ENCODE data around the gene MYH6. TPM values are rescaled to one million over a fixed set of nuclear protein-coding genes. Genes with fewer than 3 reads are reported as not detected.

The MYH6 gene
- total and polyA plus RNA-seq, 7 donors: 44.1 to 532 (median 138) TPM

DNA sequence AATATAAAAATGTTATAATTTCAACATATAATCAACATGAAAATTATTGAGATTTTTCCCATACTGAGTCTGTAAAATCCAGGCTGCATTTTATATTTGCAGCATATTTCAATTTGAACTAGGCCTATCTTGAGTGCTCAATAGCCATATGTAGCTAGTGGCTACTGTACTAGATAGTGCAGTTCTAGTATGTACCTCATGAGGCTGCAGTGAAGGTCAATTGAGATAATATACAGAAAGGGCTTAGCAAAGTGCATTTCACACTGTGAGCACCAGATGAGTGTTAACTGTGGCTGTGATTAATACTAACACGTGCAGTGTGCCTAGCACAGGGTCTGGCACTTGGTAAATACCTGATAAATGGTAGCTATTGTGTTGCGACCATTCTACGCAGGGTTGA lies 50.0 kb downstream of the MYH6 start:
- no peak for TF ChIP-seq CTCF (IDR thresholded peaks at IDR 0.05)
- ATAC-seq: no peak
- H3K9me3 ChIP-seq: no peaks in the 10 kb centered on the region
- H3K4me3 ChIP-seq: no peak overlapping the region
- WGBS, 3 donors: 81 to 83% (median 82%) methylated on average over 3 of the region's 3 CpGs
- H3K27ac ChIP-seq: no peak overlapping the region
- H3K4me1 ChIP-seq: no peaks in the 10 kb centered on the region
- peaks cover 3 to 23% (median 4%) of the 10 kb centered on the region in 3 donors for H3K27me3 ChIP-seq (ENCODE audit: insufficient read depth in 3 of 3, low read length in 2 of 3)
- DNase-seq: no peak
- intact Hi-C loops (cut with DNase I): no loop called here
- no peaks in the 10 kb centered on the region for H3K36me3 ChIP-seq (ENCODE audit: insufficient read depth in 1 of 2, low read depth in 1 of 2)

GRCh38 chr14:23357261-23357660 lies 50.8 kb downstream of the MYH6 start:
- Histone ChIP-seq H3K4me3 (no peak overlapping the region), H3K27me3 (ENCODE audit: insufficient read depth in 3 of 3, low read length in 2 of 3) (peaks cover 4 to 30% (median 5%) of the 10 kb centered on the region in 3 donors), H3K9me3 (no peaks in the 10 kb centered on the region), H3K27ac (no peak overlapping the region), H3K4me1 (peaks cover 4% of the 10 kb centered on the region), H3K36me3 (ENCODE audit: insufficient read depth in 1 of 2, low read depth in 1 of 2) (no peaks in the 10 kb centered on the region)
- ATAC-seq (no peak), DNase-seq (no peak)
- intact Hi-C loops (cut with DNase I): no loop called here
- no peak for TF ChIP-seq CTCF (IDR thresholded peaks at IDR 0.05)
- 86 to 89% (median 87%) methylated on average over 8 of the region's 8 CpGs for WGBS, 3 donors

DNA sequence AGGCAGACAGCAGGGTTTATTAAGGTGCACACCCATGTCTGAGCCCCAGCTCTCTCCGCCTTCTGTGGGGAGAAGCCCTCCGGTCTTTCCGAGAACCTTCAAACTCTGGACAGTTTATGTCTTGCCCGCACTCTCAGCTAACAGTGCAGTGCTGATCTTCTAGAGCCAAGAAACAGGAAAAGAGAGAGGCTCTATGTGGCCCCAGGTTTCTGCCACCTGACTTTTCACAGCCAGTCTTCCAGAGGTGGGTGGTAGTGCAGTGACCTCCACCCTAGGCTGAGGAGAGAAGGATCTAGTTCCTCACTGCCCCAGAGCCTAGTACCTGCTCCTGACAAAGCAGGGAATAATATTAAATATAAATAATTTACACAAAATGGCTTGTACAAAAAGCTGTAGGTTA lies 51.4 kb downstream of the MYH6 start:
- no peak for TF ChIP-seq CTCF (IDR thresholded peaks at IDR 0.05)
- DNase-seq (no peak), ATAC-seq (no peak)
- Histone ChIP-seq H3K36me3 (ENCODE audit: insufficient read depth in 1 of 2, low read depth in 1 of 2) (no peaks in the 10 kb centered on the region), H3K4me3 (no peak overlapping the region), H3K4me1 (peaks cover 10% of the 10 kb centered on the region), H3K27me3 (ENCODE audit: insufficient read depth in 3 of 3, low read length in 2 of 3) (peaks cover 4 to 36% (median 10%) of the 10 kb centered on the region in 3 donors), H3K27ac (no peak overlapping the region), H3K9me3 (no peaks in the 10 kb centered on the region)
- WGBS, 3 donors: 93 to 98% (median 94%) methylated on average over 4 of the region's 4 CpGs
- intact Hi-C loops (cut with DNase I): no loop called here

GRCh38 chr14:23355871-23356435 lies 52.1 kb downstream of the MYH6 start:
- no peak for TF ChIP-seq CTCF (IDR thresholded peaks at IDR 0.05)
- peaks cover 11% of the 10 kb centered on the region for H3K4me1 ChIP-seq
- intact Hi-C loops (cut with DNase I): no loop called here
- H3K27ac ChIP-seq: no peak overlapping the region
- H3K9me3 ChIP-seq: no peaks in the 10 kb centered on the region
- 82 to 88% (median 85%) methylated on average over 6 of the region's 6 CpGs for WGBS, 3 donors
- H3K4me3 ChIP-seq: no peak overlapping the region
- H3K36me3 ChIP-seq (ENCODE audit: insufficient read depth in 1 of 2, low read depth in 1 of 2): no peaks in the 10 kb centered on the region
- no peak for ATAC-seq
- no peak for DNase-seq
- peaks cover 4 to 44% (median 10%) of the 10 kb centered on the region in 3 donors for H3K27me3 ChIP-seq (ENCODE audit: insufficient read depth in 3 of 3, low read length in 2 of 3)

DNA sequence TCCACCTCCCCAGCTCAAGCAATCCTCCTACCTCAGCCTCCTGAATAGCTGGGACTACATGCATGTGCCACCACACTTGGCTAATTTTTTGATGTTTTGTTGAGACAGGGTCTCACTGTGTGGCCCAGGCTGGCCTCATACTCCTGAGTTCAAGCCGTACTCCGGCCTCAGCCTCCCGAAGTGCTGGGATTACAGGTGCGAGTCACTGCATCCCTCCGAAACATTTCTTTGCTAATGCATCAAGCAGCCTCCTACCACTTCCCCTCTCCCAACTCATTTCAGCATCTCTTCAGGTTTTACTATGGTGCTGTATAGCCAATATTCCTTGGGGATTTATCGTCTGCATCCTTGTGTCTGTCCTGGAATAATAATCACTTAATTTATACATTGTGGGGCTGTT lies 53.1 kb downstream of the MYH6 start:
- intact Hi-C loops (cut with DNase I): no loop called here
- Histone ChIP-seq H3K9me3 (no peaks in the 10 kb centered on the region), H3K27ac (no peak overlapping the region), H3K36me3 (ENCODE audit: insufficient read depth in 1 of 2, low read depth in 1 of 2) (no peaks in the 10 kb centered on the region), H3K27me3 (ENCODE audit: insufficient read depth in 3 of 3, low read length in 2 of 3) (peaks cover 4 to 53% (median 10%) of the 10 kb centered on the region in 3 donors), H3K4me1 (peaks cover 11% of the 10 kb centered on the region), H3K4me3 (no peak overlapping the region)
- no peak for TF ChIP-seq CTCF (IDR thresholded peaks at IDR 0.05)
- DNase-seq (no peak), ATAC-seq (no peak)
- WGBS, 3 donors: 80 to 84% (median 80%) methylated on average over 6 of the region's 6 CpGs
